ENCODE measurements around the gene RMND1. TPM values are rescaled to one million over a fixed set of nuclear protein-coding genes. Genes with fewer than 3 reads are reported as not detected.

Gene RMND1
- total RNA-seq, 1 experiment from 2014 or later: 27.0 TPM

DNA sequence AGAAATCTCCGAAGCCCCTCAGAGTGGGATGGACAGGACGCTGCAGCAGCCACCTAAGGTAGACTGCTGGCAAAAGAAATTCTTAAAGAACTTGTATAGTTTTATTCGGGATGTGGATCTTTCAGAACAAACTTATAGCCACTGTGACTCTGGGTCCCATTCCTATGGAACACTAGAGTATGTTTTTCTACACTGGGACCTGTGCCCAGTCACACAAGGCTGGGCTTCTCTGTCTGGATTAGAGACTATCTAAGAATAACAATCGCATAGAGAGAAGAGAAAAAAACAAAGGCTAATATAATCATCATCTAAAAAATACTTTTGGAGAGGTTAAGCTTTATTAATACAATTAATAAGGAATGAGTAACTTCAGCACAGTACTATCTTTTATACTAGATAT is 28.9 kb downstream of the RMND1 start:
- WGBS (ENCODE audit: extremely low coverage, insufficient read length, low lambda C conversion rate): no CpG with 5 or more reads among the region's 4 CpGs
- Histone ChIP-seq H3K18ac (ENCODE audit: insufficient read length, low read depth, low read length) (no peak overlapping the region), H2AK5ac (ENCODE audit: insufficient read length, low read length) (no peak overlapping the region), H3K23ac (ENCODE audit: insufficient read length, low read depth, low read length) (no peak overlapping the region), H3K23me2 (ENCODE audit: insufficient read length, low read depth, low read length, poor library complexity, severe bottlenecking) (no peaks in the 10 kb centered on the region), H3K27me3 (ENCODE audit: insufficient read depth, low read length) (no peaks in the 10 kb centered on the region), H3K4me2 (ENCODE audit: insufficient read depth, insufficient read length, low read length) (no peak overlapping the region), H4K8ac (replicated peaks; ENCODE audit: insufficient read length, low read depth, low read length) (no peak overlapping the region), H2BK120ac (ENCODE audit: low read depth, low read length, poor library complexity, severe bottlenecking) (no peak overlapping the region), H3K79me1 (ENCODE audit: insufficient read depth, low read depth, low read length, poor library complexity, severe bottlenecking) (no peaks in the 10 kb centered on the region), H2BK12ac (ENCODE audit: insufficient read length, low read depth, low read length) (no peak overlapping the region), H3K9me3 (ENCODE audit: control insufficient read depth, low read depth, low read length) (no peaks in the 10 kb centered on the region), H3K56ac (ENCODE audit: insufficient read length, low read depth, low read length) (no peak overlapping the region), H2BK15ac (ENCODE audit: low read depth, low read length) (no peak overlapping the region), H3K79me2 (ENCODE audit: insufficient read depth, low read length) (no peaks in the 10 kb centered on the region), H2AFZ (ENCODE audit: low read length) (no peak overlapping the region), H3K9ac (ENCODE audit: extremely low read depth, insufficient read length, low read length) (no peak overlapping the region), H3T11ph (ENCODE audit: low read length) (no peak overlapping the region), H2BK5ac (ENCODE audit: insufficient read length, low read length) (no peak overlapping the region), H2BK20ac (ENCODE audit: low read depth, low read length, poor library complexity, severe bottlenecking) (no peak overlapping the region), H3K4ac (ENCODE audit: low read depth, low read length) (no peak overlapping the region), H4K5ac (ENCODE audit: insufficient read length, low read depth, low read length) (no peak overlapping the region), H3K4me1 (ENCODE audit: insufficient read depth, low read length) (no peaks in the 10 kb centered on the region), H3K14ac (ENCODE audit: insufficient read depth, low read length) (no peak overlapping the region), H4K20me1 (ENCODE audit: control insufficient read depth, insufficient read depth, insufficient read length) (no peaks in the 10 kb centered on the region), H4K91ac (ENCODE audit: insufficient read length, low read depth, low read length) (no peak overlapping the region), H3K27ac (ENCODE audit: insufficient read length, low read depth, low read length) (no peak overlapping the region)
- Mint-ChIP-seq H3K4me1 (no peaks in the 10 kb centered on the region), H3K36me3 (ENCODE audit: insufficient read depth in 1 of 3, low read depth in 3 of 3) (peaks cover 22 to 67% (median 56%) of the 10 kb centered on the region in 3 experiments; a peak in 6 of 7 replicates), H3K27ac (no peak overlapping the region), H3K4me3 (no peak overlapping the region), H3K9me3 (no peaks in the 10 kb centered on the region), H3K27me3 (ENCODE audit: low read depth) (no peaks in the 10 kb centered on the region; the same call in 1 of the 2 replicates)
- DNase-seq: no peak
- TF ChIP-seq, protein P1, sequence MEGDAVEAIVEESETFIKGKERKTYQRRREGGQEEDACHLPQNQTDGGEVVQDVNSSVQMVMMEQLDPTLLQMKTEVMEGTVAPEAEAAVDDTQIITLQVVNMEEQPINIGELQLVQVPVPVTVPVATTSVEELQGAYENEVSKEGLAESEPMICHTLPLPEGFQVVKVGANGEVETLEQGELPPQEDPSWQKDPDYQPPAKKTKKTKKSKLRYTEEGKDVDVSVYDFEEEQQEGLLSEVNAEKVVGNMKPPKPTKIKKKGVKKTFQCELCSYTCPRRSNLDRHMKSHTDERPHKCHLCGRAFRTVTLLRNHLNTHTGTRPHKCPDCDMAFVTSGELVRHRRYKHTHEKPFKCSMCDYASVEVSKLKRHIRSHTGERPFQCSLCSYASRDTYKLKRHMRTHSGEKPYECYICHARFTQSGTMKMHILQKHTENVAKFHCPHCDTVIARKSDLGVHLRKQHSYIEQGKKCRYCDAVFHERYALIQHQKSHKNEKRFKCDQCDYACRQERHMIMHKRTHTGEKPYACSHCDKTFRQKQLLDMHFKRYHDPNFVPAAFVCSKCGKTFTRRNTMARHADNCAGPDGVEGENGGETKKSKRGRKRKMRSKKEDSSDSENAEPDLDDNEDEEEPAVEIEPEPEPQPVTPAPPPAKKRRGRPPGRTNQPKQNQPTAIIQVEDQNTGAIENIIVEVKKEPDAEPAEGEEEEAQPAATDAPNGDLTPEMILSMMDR (conservative IDR thresholded peaks at IDR 0.05): no peak

Measured in H9 (cell line).